A549 (cell line): ENCODE data around the gene CORO2A. TPM values are rescaled to one million over a fixed set of nuclear protein-coding genes. Genes with fewer than 3 reads are reported as not detected.

Experiments used
- ATAC-seq, 2 experiments: fragments of 200-7000 bp in 1 of 2; fragments of >200 bp in 1 of 2; cut with Nextera tagmentation in 1 of 2; cut with Tn5 transposase in 1 of 2; 3 replicates each; pipeline versions ENCODE4 v1.8.0 to v1.9.1; 2018 to 2020; ENCODE audit warnings: mild to moderate bottlenecking in 1 of 2, moderate library complexity in 1 of 2
- CTCF ChIA-PET: fragments of 300-600 bp; sonication (Branson Sonifier 250); formaldehyde crosslinking; extraction: SDS; loops from one replicate; lab custom pipeline; 2021; ENCODE audit warnings: antibody characterized with exemption, inconsistent platforms; lab: Yijun Ruan, JAX
- POLR2A ChIA-PET: fragments of 350-600 bp; formaldehyde crosslinking; extraction: SDS; loops from one replicate; lab custom pipeline; 2021; ENCODE audit warnings: antibody characterized with exemption, inconsistent platforms; lab: Yijun Ruan, JAX
- DNase-seq, 2 experiments: peaks; one replicate each; pipeline versions ENCODE4 v3.0.0 to v3.0.0-alpha.2; 2011 to 2016; ENCODE audit warnings: low read depth in 1 of 2, low spot score in 1 of 2
- FAIRE-seq: peaks from 2 replicates; lab custom pipeline; 2011; peaks lifted over from hg19 to GRCh38; lab: Jason Lieb, UNC
- H3K27ac ChIP-seq, 2 experiments: fragments of >200 bp; sonication (Bioruptor Twin); formaldehyde crosslinking; 3 replicates each; pipeline ENCODE4 v1.5.1; 2016 to 2017
- H3K4me1 ChIP-seq: fragments of >200 bp; sonication (Bioruptor Twin); formaldehyde crosslinking; 3 replicates; pipeline ENCODE4 v1.6.1; 2016
- H3K4me2 ChIP-seq: fragments of >200 bp; sonication (Bioruptor Twin); formaldehyde crosslinking; 3 replicates; pipeline ENCODE4 v1.6.1; 2016
- H3K4me3 ChIP-seq: fragments of >200 bp; sonication (Bioruptor Twin); formaldehyde crosslinking; 3 replicates; pipeline ENCODE4 v1.5.1; 2016
- H3K9me3 ChIP-seq: fragments of >200 bp; sonication (Bioruptor Twin); formaldehyde crosslinking; 3 replicates; pipeline ENCODE4 v1.6.1; 2016
- ATOH8 ChIP-seq: fragments of 250-450 bp; sonication (Bioruptor Pico); IDR thresholded peaks from 2 replicates; pipeline ENCODE4 v1.5.0; 2020; ENCODE audit warnings: low read depth, mild to moderate bottlenecking, moderate library complexity
- BHLHE40 ChIP-seq: IDR thresholded peaks from 2 replicates; pipeline ENCODE4 v1.6.1; 2012; ENCODE audit warnings: low read depth, low read length, inconsistent platforms
- CBX8 ChIP-seq: fragments of 200-600 bp; sonication (generic); IDR thresholded peaks from 2 replicates; pipeline ENCODE4 v1.6.1; 2016
- EHF ChIP-seq: fragments of 250-450 bp; sonication (Bioruptor Pico); IDR thresholded peaks from 2 replicates; pipeline ENCODE4 v1.5.0; 2020; ENCODE audit warnings: mild to moderate bottlenecking
- EHMT2 ChIP-seq: fragments of 200-600 bp; sonication (generic); IDR thresholded peaks from 2 replicates; pipeline ENCODE4 v1.6.1; 2016; ENCODE audit warnings: antibody characterized with exemption, low read depth, mild to moderate bottlenecking, moderate library complexity
- FOSB ChIP-seq: fragments of 250-450 bp; sonication (Bioruptor Pico); IDR thresholded peaks from 2 replicates; pipeline ENCODE4 v1.5.0; 2020; ENCODE audit warnings: mild to moderate bottlenecking, moderate library complexity
- FOXS1 ChIP-seq: fragments of 250-450 bp; sonication (Bioruptor Pico); IDR thresholded peaks from 2 replicates; pipeline ENCODE4 v1.5.0; 2020; ENCODE audit warnings: mild to moderate bottlenecking, moderate library complexity
- HDAC2 ChIP-seq: fragments of 200-600 bp; sonication (generic); IDR thresholded peaks from 2 replicates; pipeline ENCODE4 v1.6.1; 2016
- HOXB13 ChIP-seq: fragments of 250-450 bp; sonication (Bioruptor Pico); IDR thresholded peaks from 2 replicates; pipeline ENCODE4 v1.5.0; 2020; ENCODE audit warnings: low read depth, mild to moderate bottlenecking, moderate library complexity
- JUN ChIP-seq, 2 experiments: fragments of >200 bp; sonication (Bioruptor Twin); formaldehyde crosslinking; IDR thresholded peaks; 2 replicates in 1 of 2; 3 replicates in 1 of 2; pipeline ENCODE4 v1.6.1; 2016 to 2017
- KDM5A ChIP-seq: fragments of 200-600 bp; sonication (generic); IDR thresholded peaks from 2 replicates; pipeline ENCODE4 v1.6.1; 2016; ENCODE audit warnings: antibody characterized with exemption, mild to moderate bottlenecking
- MAX ChIP-seq: IDR thresholded peaks from 2 replicates; pipeline ENCODE4 v1.6.1; 2012
- NFE2L2 ChIP-seq: fragments of 150-350 bp; conservative IDR thresholded peaks from 2 replicates; pipeline ENCODE4 v1.6.1; 2014; ENCODE audit warnings: low read length
- NPAS2 ChIP-seq: fragments of 250-450 bp; sonication (Bioruptor Pico); IDR thresholded peaks from 2 replicates; pipeline ENCODE4 v1.8.0; 2022; ENCODE audit warnings: mild to moderate bottlenecking, moderate library complexity, borderline replicate concordance
- PBX3 ChIP-seq: IDR thresholded peaks from 2 replicates; pipeline ENCODE4 v1.6.1; 2012
- PHF8 ChIP-seq: fragments of 200-600 bp; sonication (generic); IDR thresholded peaks from 2 replicates; pipeline ENCODE4 v1.6.1; 2016; ENCODE audit warnings: low read depth, mild to moderate bottlenecking, antibody characterized with exemption, moderate library complexity, borderline replicate concordance
- RAD21 ChIP-seq, 2 experiments: fragments of >200 bp in 1 of 2; sonication (Bioruptor Twin) in 1 of 2; formaldehyde crosslinking in 1 of 2; IDR thresholded peaks in 1 of 2; conservative IDR thresholded peaks in 1 of 2; 2 replicates in 1 of 2; 3 replicates in 1 of 2; pipeline ENCODE4 v1.6.1; 2012 to 2018; ENCODE audit warnings: inconsistent platforms in 1 of 2
- RCOR1 ChIP-seq: fragments of 150-350 bp; IDR thresholded peaks from 2 replicates; pipeline ENCODE4 v1.6.1; 2014; ENCODE audit warnings: antibody characterized with exemption, low read length, low read depth
- REST ChIP-seq: fragments of 200-600 bp; sonication (generic); IDR thresholded peaks from 2 replicates; pipeline ENCODE4 v1.6.1; 2016; ENCODE audit warnings: antibody characterized with exemption, mild to moderate bottlenecking, moderate library complexity
- SMC3 ChIP-seq: fragments of >200 bp; sonication (Bioruptor Twin); formaldehyde crosslinking; IDR thresholded peaks from 3 replicates; pipeline ENCODE4 v1.6.1; 2018; ENCODE audit warnings: inconsistent platforms
- TFCP2L1 ChIP-seq: fragments of 250-450 bp; sonication (Bioruptor Pico); IDR thresholded peaks from 2 replicates; pipeline ENCODE4 v1.5.0; 2021; ENCODE audit warnings: mild to moderate bottlenecking
- ZSCAN20 ChIP-seq: fragments of 250-450 bp; sonication (Bioruptor Pico); IDR thresholded peaks from 2 replicates; pipeline ENCODE4 v1.8.0; 2022; ENCODE audit warnings: mild to moderate bottlenecking, moderate library complexity
- WGBS: methylation state at CpG from one replicate; pipeline ENCODE4 v1.1.6; 2017; ENCODE audit errors: missing lambda C conversion rate; 5-methylcytosine and 5-hydroxymethylcytosine counted together
- polyA plus RNA-seq, 4 experiments: library from polyadenylated mRNA; depleted of rRNA in 3 of 4; stranded (reverse); fragments of >200 nt; fragmentation: RNase III in 1 of 4; extraction: RNeasy Plus Mini Kit Qiagen cat#74134 plus additional on column Dnase treatment in 1 of 4; gene quantifications; 2 replicates in 3 of 4; 3 replicates in 1 of 4; pipeline ENCODE4 v1.2.3, GENCODE V29; 2011 to 2017

CORO2A gene
- polyA plus RNA-seq, 2 of the 4 experiments (the other 2 are of a cell fraction) = 0.49 to 2.0 TPM

- Histone ChIP-seq H3K4me3 (no peak overlapping the region), H3K4me2 (no peak overlapping the region), H3K9me3 (no peaks in the 10 kb centered on the region), H3K4me1 (peaks cover 3% of the 10 kb centered on the region; the same call in 1 of the 3 replicates), H3K27ac (no peak overlapping the region)
- ChIA-PET POLR2A (no interaction called here), CTCF (interaction anchor here (0.6 to 8.2 kb wide), 6 partner anchors 7 to 55 kb away, joined by 3 to 127 read pairs (median 4); no protein-coding TSS in a partner anchor)
- WGBS = 65% methylated on average over 3 of the region's 3 CpGs
- DNase-seq = no peak
- FAIRE-seq = no peak
- ATAC-seq = no peak
- no peak for TF ChIP-seq SMC3
- TF ChIP-seq ATOH8 = no peak
Observed at GRCh38 chr9:98209530-98209929, 17.1 kb upstream of the CORO2A start.

GRCh38 chr9:98208635-98209034, 16.2 kb upstream of the CORO2A start:
- TF ChIP-seq PHF8 (no peak), BHLHE40 (no peak), FOSB (CRISPR knock-in tag) (no peak), JUN (IDR thresholded peaks at IDR 0.05) (no peak), EHF (CRISPR knock-in tag) (no peak), NFE2L2 (no peak), RAD21 (conservative IDR thresholded peaks at IDR 0.05 in 1 of 2, IDR thresholded peaks at IDR 0.05 in 1 of 2) (no peak), REST (no peak), PBX3 (no peak), ZSCAN20 (CRISPR knock-in tag) (no peak), RCOR1 (no peak), NPAS2 (CRISPR knock-in tag) (no peak), KDM5A (no peak), CBX8 (no peak), FOXS1 (CRISPR knock-in tag) (no peak), HOXB13 (no peak), EHMT2 (no peak), HDAC2 (no peak), MAX (no peak), TFCP2L1 (CRISPR knock-in tag) (no peak)
- WGBS = 87% methylated on average over 18 of the region's 20 CpGs
- no peaks in the 10 kb centered on the region for H3K9me3 ChIP-seq
- CTCF ChIA-PET = interaction anchor here (0.9 to 8.2 kb wide), 8 partner anchors 8 to 56 kb away, joined by 3 to 127 read pairs (median 25); no protein-coding TSS in a partner anchor
- DNase-seq (no peak), ATAC-seq (no peak), FAIRE-seq (no peak)
- no peak overlapping the region for H3K27ac ChIP-seq
- H3K4me1 ChIP-seq = peaks cover 3% of the 10 kb centered on the region; the same call in 1 of the 3 replicates
- no peak overlapping the region for H3K4me2 ChIP-seq
- POLR2A ChIA-PET = interaction anchor here (1.0 kb wide), 1 partner anchor 47 kb away, joined by 3 read pairs; the partner anchor contains the start of gene TBC1D2
- H3K4me3 ChIP-seq = no peak overlapping the region
